Stomach smooth muscle (tissue), 2 donors: ENCODE results near the gene FAM83D.
A peak's percentile ranks its signal among the peaks of the same experiment; 100 is the strongest.

ENCODE experiments used
- H3K27ac ChIP-seq: one replicate; pipeline ENCODE4 v1.7.0; 2013; ENCODE audit warnings: mild to moderate bottlenecking, low read length, inconsistent platforms
- H3K27me3 ChIP-seq, 2 donors: one replicate each; pipeline ENCODE4 v1.7.0; 2013; ENCODE audit warnings: low read length in 2 of 2; ENCODE audit not compliant: insufficient read depth in 2 of 2, control insufficient read depth in 1 of 2
- H3K36me3 ChIP-seq, 2 donors: one replicate each; pipeline ENCODE4 v1.7.0; 2013; ENCODE audit warnings: low read length in 2 of 2; ENCODE audit not compliant: control insufficient read depth in 2 of 2, insufficient read depth in 2 of 2
- H3K4me1 ChIP-seq: one replicate; pipeline ENCODE4 v1.7.0; 2013; ENCODE audit warnings: low read length; ENCODE audit not compliant: control insufficient read depth, insufficient read depth
- H3K4me3 ChIP-seq, 2 donors: one replicate each; pipeline ENCODE4 v1.7.0; 2013; ENCODE audit warnings: low read length in 2 of 2
- H3K9ac ChIP-seq, 2 donors: one replicate each; pipeline ENCODE4 v1.7.0; 2013; ENCODE audit warnings: low read length in 2 of 2, mild to moderate bottlenecking in 1 of 2
- H3K9me3 ChIP-seq, 2 donors: one replicate each; pipeline ENCODE4 v1.7.0; 2013; ENCODE audit warnings: low read length in 2 of 2; ENCODE audit not compliant: control insufficient read depth in 2 of 2
- donor health status: healthy.
- donor health status: Pancreatic carcinoma.

The FAM83D gene

GRCh38 chr20:38968090-38968489 is 41.9 kb downstream of the FAM83D start:
- peak overlapping the region in 1 of 2 donors; percentile 36 for H3K4me3 ChIP-seq
- H3K27ac ChIP-seq, result peak overlapping the region; percentile 85
- H3K9me3 ChIP-seq, result no peaks in the 10 kb centered on the region
- H3K27me3 ChIP-seq, result no peaks in the 10 kb centered on the region
- H3K36me3 ChIP-seq, result peaks cover 7 to 11% of the 10 kb centered on the region in 2 donors
- H3K4me1 ChIP-seq, result peaks cover 27% of the 10 kb centered on the region
- no peak overlapping the region for H3K9ac ChIP-seq

GRCh38 chr20:38969708-38970107 is 43.5 kb downstream of the FAM83D start:
- Histone ChIP-seq H3K9ac (peak overlapping the region in 1 of 2 donors; percentile 14), H3K4me3 (no peak overlapping the region), H3K9me3 (no peaks in the 10 kb centered on the region), H3K36me3 (peaks cover 7 to 11% of the 10 kb centered on the region in 2 donors), H3K27ac (peak overlapping the region; percentile 85), H3K4me1 (peaks cover 29% of the 10 kb centered on the region), H3K27me3 (no peaks in the 10 kb centered on the region)

DNA sequence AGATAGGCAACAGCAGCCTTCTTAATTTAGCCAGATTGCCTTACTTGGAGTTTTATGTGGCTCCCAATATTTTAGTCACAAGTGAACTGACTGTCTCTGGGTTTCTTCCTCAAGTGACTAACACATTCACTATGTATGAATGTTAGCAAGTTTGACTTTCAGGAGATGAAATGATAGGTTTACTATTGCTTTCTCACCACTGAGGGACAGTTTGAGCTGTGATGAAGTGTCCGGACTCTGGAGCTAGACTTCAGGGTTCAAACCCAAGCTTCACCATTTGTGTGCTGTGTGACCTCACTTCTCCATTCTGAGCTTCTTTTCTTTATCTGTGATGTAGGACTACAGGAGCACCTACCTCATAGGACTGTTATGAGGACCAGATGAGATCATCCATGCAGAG is 44.1 kb downstream of the FAM83D start:
- Histone ChIP-seq H3K4me3 (no peak overlapping the region), H3K27me3 (no peaks in the 10 kb centered on the region), H3K27ac (peak overlapping the region; percentile 85), H3K9me3 (no peaks in the 10 kb centered on the region), H3K9ac (peak overlapping the region in 1 of 2 donors; percentile 14), H3K4me1 (peaks cover 29% of the 10 kb centered on the region), H3K36me3 (peaks cover 3 to 6% of the 10 kb centered on the region in 2 donors)

GRCh38 chr20:38973107-38973506 is 46.9 kb downstream of the FAM83D start:
- Histone ChIP-seq H3K27ac (peak overlapping the region; percentile 50), H3K27me3 (no peaks in the 10 kb centered on the region), H3K9ac (peak overlapping the region in 1 of 2 donors; percentile 16), H3K4me1 (peaks cover 18% of the 10 kb centered on the region), H3K4me3 (no peak overlapping the region), H3K9me3 (no peaks in the 10 kb centered on the region), H3K36me3 (peaks cover 2 to 5% of the 10 kb centered on the region in 2 donors)

GRCh38 chr20:38973645-38974044 is 47.4 kb downstream of the FAM83D start:
- H3K4me3 ChIP-seq, result no peak overlapping the region
- H3K36me3 ChIP-seq, result peaks cover 2 to 5% of the 10 kb centered on the region in 2 donors
- H3K9me3 ChIP-seq, result no peaks in the 10 kb centered on the region
- H3K4me1 ChIP-seq, result peaks cover 15% of the 10 kb centered on the region
- no peaks in the 10 kb centered on the region for H3K27me3 ChIP-seq
- H3K27ac ChIP-seq, result peak overlapping the region; percentile 50
- peak overlapping the region in 1 of 2 donors; percentile 16 for H3K9ac ChIP-seq

- H3K4me1 ChIP-seq, result peaks cover 12% of the 10 kb centered on the region
- no peaks in the 10 kb centered on the region for H3K27me3 ChIP-seq
- no peaks in the 10 kb centered on the region for H3K9me3 ChIP-seq
- no peak overlapping the region for H3K4me3 ChIP-seq
- H3K9ac ChIP-seq, result peak overlapping the region in 1 of 2 donors; percentile 1
- peaks cover 2 to 3% of the 10 kb centered on the region in 2 donors for H3K36me3 ChIP-seq
- H3K27ac ChIP-seq, result peak overlapping the region; percentile 50
Measured at GRCh38 chr20:38975539-38976120, 49.4 kb downstream of the FAM83D start.

GRCh38 chr20:38979434-38979833 is 53.2 kb downstream of the FAM83D start:
- H3K27ac ChIP-seq, result peak overlapping the region; percentile 68
- no peaks in the 10 kb centered on the region for H3K27me3 ChIP-seq
- no peaks in the 10 kb centered on the region for H3K9me3 ChIP-seq
- H3K4me3 ChIP-seq, result no peak overlapping the region
- peaks cover 0 to 3% of the 10 kb centered on the region in 2 donors for H3K36me3 ChIP-seq
- peaks cover 15% of the 10 kb centered on the region for H3K4me1 ChIP-seq
- H3K9ac ChIP-seq, result no peak overlapping the region

DNA sequence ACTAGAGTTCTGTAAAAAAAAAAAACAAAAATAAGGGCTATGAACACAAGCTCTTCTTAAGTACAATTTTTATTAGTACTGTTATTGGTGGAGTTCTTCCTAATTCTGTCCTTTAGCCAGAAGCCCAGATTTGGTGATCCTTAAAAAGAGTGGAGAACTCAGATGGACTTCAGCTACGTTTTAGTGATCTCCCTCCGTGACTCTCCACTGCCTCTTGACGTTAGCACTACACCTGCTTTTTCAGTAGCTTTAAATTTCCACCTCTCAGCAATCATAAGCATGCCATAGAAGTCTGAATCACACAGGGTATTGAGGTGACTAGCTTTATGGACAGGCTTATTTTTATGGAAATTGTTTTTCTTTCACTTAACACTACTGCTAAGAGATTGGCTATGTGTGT is 53.6 kb downstream of the FAM83D start:
- H3K9ac ChIP-seq, result no peak overlapping the region
- H3K27me3 ChIP-seq, result no peaks in the 10 kb centered on the region
- peaks cover 0 to 3% of the 10 kb centered on the region in 2 donors for H3K36me3 ChIP-seq
- peak overlapping the region; percentile 68 for H3K27ac ChIP-seq
- peaks cover 15% of the 10 kb centered on the region for H3K4me1 ChIP-seq
- no peaks in the 10 kb centered on the region for H3K9me3 ChIP-seq
- H3K4me3 ChIP-seq, result no peak overlapping the region

DNA sequence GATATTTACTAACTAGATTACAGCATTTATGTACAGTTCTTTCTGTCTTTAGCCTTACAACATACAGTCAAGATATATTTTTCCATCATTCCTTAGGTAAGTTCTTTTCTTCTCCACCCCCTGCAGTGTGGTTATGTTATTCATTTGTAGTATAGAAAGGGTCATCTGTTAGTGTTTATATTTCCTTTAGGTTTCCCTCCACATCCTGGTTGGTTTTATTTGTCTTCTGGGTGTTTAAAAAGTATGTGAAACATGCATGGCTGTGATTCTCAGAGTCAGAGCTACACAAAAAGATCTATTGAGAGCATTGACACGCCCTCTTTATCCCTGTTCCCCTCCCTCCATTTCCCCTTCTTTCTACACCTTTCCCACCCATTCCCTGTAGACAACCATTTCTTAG is 56.1 kb downstream of the FAM83D start:
- H3K4me1 ChIP-seq, result peaks cover 22% of the 10 kb centered on the region
- peaks cover 0 to 3% of the 10 kb centered on the region in 2 donors for H3K36me3 ChIP-seq
- H3K27me3 ChIP-seq, result no peaks in the 10 kb centered on the region
- no peak overlapping the region for H3K9ac ChIP-seq
- H3K9me3 ChIP-seq, result no peaks in the 10 kb centered on the region
- H3K4me3 ChIP-seq, result no peak overlapping the region
- H3K27ac ChIP-seq, result no peak overlapping the region

GRCh38 chr20:38985060-38985459 is 58.8 kb downstream of the FAM83D start:
- H3K9me3 ChIP-seq, result no peaks in the 10 kb centered on the region
- peak overlapping the region; percentile 62 for H3K27ac ChIP-seq
- H3K27me3 ChIP-seq, result no peaks in the 10 kb centered on the region

GRCh38 chr20:38985603-38986170 is 59.5 kb downstream of the FAM83D start:
- no peaks in the 10 kb centered on the region for H3K27me3 ChIP-seq
- H3K36me3 ChIP-seq, result peaks cover 0 to 10% of the 10 kb centered on the region in 2 donors
- no peaks in the 10 kb centered on the region for H3K9me3 ChIP-seq
- H3K27ac ChIP-seq, result peak overlapping the region; percentile 62
- H3K4me1 ChIP-seq, result peaks cover 16% of the 10 kb centered on the region
- H3K9ac ChIP-seq, result peak overlapping the region in 1 of 2 donors; percentile 18
- peak overlapping the region in 1 of 2 donors; percentile 31 for H3K4me3 ChIP-seq

More at GRCh38 chr20:38985060-38985459, 58.8 kb downstream of the FAM83D start:
- no peak overlapping the region for H3K4me3 ChIP-seq
- peaks cover under 1 to 7% of the 10 kb centered on the region in 2 donors for H3K36me3 ChIP-seq
- H3K4me1 ChIP-seq, result peaks cover 18% of the 10 kb centered on the region
- H3K9ac ChIP-seq, result peak overlapping the region in 1 of 2 donors; percentile 18
